Measurements from ENCODE around the gene ARL15.
A peak's percentile ranks its signal among the peaks of the same experiment; 100 is the strongest.

Gene ARL15

GRCh38 chr5:54243483-54244080 is 66.8 kb downstream of the ARL15 start:
- H4K20me1 ChIP-seq (ENCODE audit: insufficient read depth, low read length, poor library complexity, severe bottlenecking) = no peaks in the 10 kb centered on the region
- no peaks in the 10 kb centered on the region; the same call in 1 of the 2 replicates for H3K79me2 ChIP-seq (ENCODE audit: insufficient read depth, low read length)
- no peak overlapping the region for H3K4me2 ChIP-seq (ENCODE audit: low read depth, low read length, poor library complexity, severe bottlenecking)
- no peak overlapping the region for H3K4me3 ChIP-seq (ENCODE audit: low read length, poor library complexity, severe bottlenecking)
- no peaks in the 10 kb centered on the region for H3K9me2 ChIP-seq (replicated peaks; ENCODE audit: low read depth, low read length)
- no peak overlapping the region for H3K9ac ChIP-seq (ENCODE audit: low read depth, low read length, poor library complexity, severe bottlenecking)
- H3F3A ChIP-seq (ENCODE audit: low read depth) = no peaks in the 10 kb centered on the region
- H3K27me3 ChIP-seq (ENCODE audit: insufficient read depth, low read length, poor library complexity, severe bottlenecking) = no peaks in the 10 kb centered on the region
- no peak overlapping the region for H2AFZ ChIP-seq (ENCODE audit: low read length)
- H3K4me1 ChIP-seq (ENCODE audit: insufficient read depth, low read length, poor library complexity, severe bottlenecking) = no peaks in the 10 kb centered on the region
- no peaks in the 10 kb centered on the region for H3K36me3 ChIP-seq (ENCODE audit: insufficient read depth, low read length)
- H3K9me3 ChIP-seq (ENCODE audit: insufficient read depth, low read depth, low read length) = no peaks in the 10 kb centered on the region
- peak; percentile 86 for TF ChIP-seq CTCF (conservative IDR thresholded peaks at IDR 0.05; ENCODE audit: low read length)
- TF ChIP-seq EZH2phosphoT487 (IDR thresholded peaks at IDR 0.05; ENCODE audit: borderline replicate concordance) = no peak

- H3K36me3 ChIP-seq (ENCODE audit: insufficient read depth, low read length) = no peaks in the 10 kb centered on the region
- H3F3A ChIP-seq (ENCODE audit: low read depth) = no peaks in the 10 kb centered on the region
- no peak for TF ChIP-seq EZH2phosphoT487 (IDR thresholded peaks at IDR 0.05; ENCODE audit: borderline replicate concordance)
- H2AFZ ChIP-seq (ENCODE audit: low read length) = no peak overlapping the region
- no peak overlapping the region for H3K4me2 ChIP-seq (ENCODE audit: low read depth, low read length, poor library complexity, severe bottlenecking)
- no peaks in the 10 kb centered on the region for H4K20me1 ChIP-seq (ENCODE audit: insufficient read depth, low read length, poor library complexity, severe bottlenecking)
- H3K4me3 ChIP-seq (ENCODE audit: low read length, poor library complexity, severe bottlenecking) = no peak overlapping the region
- H3K9me2 ChIP-seq (replicated peaks; ENCODE audit: low read depth, low read length) = no peaks in the 10 kb centered on the region
- H3K9ac ChIP-seq (ENCODE audit: low read depth, low read length, poor library complexity, severe bottlenecking) = no peak overlapping the region
- no peaks in the 10 kb centered on the region for H3K27me3 ChIP-seq (ENCODE audit: insufficient read depth, low read length, poor library complexity, severe bottlenecking)
- no peaks in the 10 kb centered on the region for H3K4me1 ChIP-seq (ENCODE audit: insufficient read depth, low read length, poor library complexity, severe bottlenecking)
- H3K79me2 ChIP-seq (ENCODE audit: insufficient read depth, low read length) = no peaks in the 10 kb centered on the region; the same call in 1 of the 2 replicates
- H3K9me3 ChIP-seq (ENCODE audit: insufficient read depth, low read depth, low read length) = no peaks in the 10 kb centered on the region
Observed at GRCh38 chr5:54242297-54242696, 68.1 kb downstream of the ARL15 start.

GRCh38 chr5:54234304-54234933 is 76.0 kb downstream of the ARL15 start:
- Histone ChIP-seq H4K20me1 (ENCODE audit: insufficient read depth, low read length, poor library complexity, severe bottlenecking) (no peaks in the 10 kb centered on the region), H3K9ac (ENCODE audit: low read depth, low read length, poor library complexity, severe bottlenecking) (peak overlapping the region; percentile 27), H3K4me1 (ENCODE audit: insufficient read depth, low read length, poor library complexity, severe bottlenecking) (no peaks in the 10 kb centered on the region), H3K36me3 (ENCODE audit: insufficient read depth, low read length) (no peaks in the 10 kb centered on the region), H3K9me2 (replicated peaks; ENCODE audit: low read depth, low read length) (no peaks in the 10 kb centered on the region), H3F3A (ENCODE audit: low read depth) (no peaks in the 10 kb centered on the region), H3K4me2 (ENCODE audit: low read depth, low read length, poor library complexity, severe bottlenecking) (peak overlapping the region; percentile 59), H3K79me2 (ENCODE audit: insufficient read depth, low read length) (no peaks in the 10 kb centered on the region; the same call in 1 of the 2 replicates), H3K9me3 (ENCODE audit: insufficient read depth, low read depth, low read length) (no peaks in the 10 kb centered on the region), H2AFZ (ENCODE audit: low read length) (no peak overlapping the region), H3K27me3 (ENCODE audit: insufficient read depth, low read length, poor library complexity, severe bottlenecking) (no peaks in the 10 kb centered on the region), H3K4me3 (ENCODE audit: low read length, poor library complexity, severe bottlenecking) (peak overlapping the region; percentile 39)
- TF ChIP-seq CTCF (conservative IDR thresholded peaks at IDR 0.05; ENCODE audit: low read length) = peak; percentile 69
- TF ChIP-seq EZH2phosphoT487 (IDR thresholded peaks at IDR 0.05; ENCODE audit: borderline replicate concordance) = no peak

Data from Loucy (cell line).